HG03565 (cell line): ENCODE measurements around the gene KRTAP13-1.

Experiments
- ATAC-seq: cut with Tn5 transposase; IDR thresholded peaks from one replicate; pipeline ENCODE4 v1.9.1; 2021; ENCODE audit warnings: mild to moderate bottlenecking, moderate library complexity; ENCODE audit not compliant: unreplicated experiment

KRTAP13-1 gene, protein sequence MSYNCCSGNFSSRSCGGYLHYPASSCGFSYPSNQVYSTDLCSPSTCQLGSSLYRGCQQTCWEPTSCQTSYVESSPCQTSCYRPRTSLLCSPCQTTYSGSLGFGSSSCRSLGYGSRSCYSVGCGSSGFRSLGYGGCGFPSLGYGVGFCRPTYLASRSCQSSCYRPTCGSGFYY

DNA sequence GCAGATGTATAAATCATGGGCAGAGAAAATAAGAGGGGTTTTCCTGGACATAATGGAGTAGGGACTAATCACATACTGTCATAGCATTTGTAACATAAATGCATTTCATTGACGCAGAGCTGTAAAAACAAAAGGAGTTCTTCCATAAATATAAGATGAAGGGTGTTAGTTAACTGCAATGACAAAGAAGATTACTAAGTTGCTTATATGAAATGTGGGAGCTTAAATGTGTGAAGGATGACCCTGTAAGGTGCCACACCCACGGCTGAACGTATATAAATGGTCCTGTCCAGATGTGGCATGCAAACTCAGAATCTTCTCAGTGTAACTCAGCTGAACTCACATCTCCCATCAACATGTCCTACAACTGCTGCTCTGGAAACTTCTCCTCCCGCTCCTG lies at the start of gene KRTAP13-1:
TSS of gene KRTAP13-1 (plus strand) at position 301 of the 400 bp plus-strand sequence. CDS start at position 357, 56 bp downstream.
- ATAC-seq = no peak

DNA sequence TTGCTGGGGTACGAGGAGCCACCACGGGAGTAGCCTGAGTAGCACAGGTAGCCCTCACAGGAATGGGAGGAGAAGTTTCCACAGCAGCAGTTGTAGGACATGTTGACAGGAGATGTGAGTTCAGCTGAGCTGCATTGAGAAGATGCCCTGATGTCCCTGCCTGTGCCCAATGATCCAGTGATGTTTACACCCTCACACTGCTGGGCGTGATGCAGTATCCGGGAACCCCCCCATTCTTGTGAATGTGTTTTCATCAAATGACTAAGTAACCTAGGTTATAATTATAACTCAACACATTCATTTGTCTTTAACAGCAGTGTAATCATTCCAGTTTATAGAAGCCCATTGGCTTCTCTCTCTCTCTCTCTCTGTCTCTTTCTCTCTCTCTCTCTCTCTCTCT lies 47.3 kb upstream of the KRTAP13-1 start, which contains the start of gene KRTAP23-1:
TSS of gene KRTAP23-1 (minus strand) at position 101 of the 400 bp plus-strand sequence. CDS start at position 101, 0 bp downstream.
- no peak for ATAC-seq

DNA sequence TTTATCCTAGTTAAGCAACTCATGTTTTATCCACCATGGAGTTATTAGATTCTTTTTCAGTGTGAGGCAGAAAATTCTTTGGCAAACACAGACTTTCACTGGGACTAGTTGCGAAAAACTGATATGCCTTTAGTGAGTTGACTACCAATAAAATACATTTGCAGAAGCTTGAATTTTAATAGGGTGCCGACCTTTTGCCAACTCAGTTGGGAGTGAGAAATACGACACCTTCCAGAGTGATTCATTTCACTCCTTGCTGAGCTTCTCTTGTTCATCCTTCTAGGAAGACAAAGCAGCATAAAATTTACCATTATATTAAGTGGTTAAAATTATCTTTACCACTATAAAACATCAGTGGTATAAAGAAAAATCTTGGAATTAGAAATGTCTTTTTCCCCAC lies 46.3 kb upstream of the KRTAP13-1 start:
- ATAC-seq = no peak

DNA sequence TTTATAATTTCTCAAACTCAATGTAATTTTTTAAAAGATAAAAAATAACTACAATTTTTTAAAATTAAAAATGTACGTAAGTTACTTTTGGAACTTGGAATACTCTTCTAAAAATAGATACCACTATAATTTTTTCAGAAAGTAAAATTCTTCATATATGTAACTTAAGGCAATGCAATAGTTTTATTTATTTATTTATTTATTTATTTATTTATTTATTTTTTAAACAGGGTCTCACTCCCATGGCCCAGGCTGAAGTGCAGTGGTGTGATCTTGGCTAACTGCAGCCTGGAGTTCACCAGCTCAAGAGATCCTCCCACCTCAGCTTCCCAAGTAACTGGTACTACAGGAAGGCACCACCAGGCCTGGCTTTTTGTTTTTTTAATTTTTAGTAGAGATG lies 44.3 kb upstream of the KRTAP13-1 start:
- no peak for ATAC-seq

DNA sequence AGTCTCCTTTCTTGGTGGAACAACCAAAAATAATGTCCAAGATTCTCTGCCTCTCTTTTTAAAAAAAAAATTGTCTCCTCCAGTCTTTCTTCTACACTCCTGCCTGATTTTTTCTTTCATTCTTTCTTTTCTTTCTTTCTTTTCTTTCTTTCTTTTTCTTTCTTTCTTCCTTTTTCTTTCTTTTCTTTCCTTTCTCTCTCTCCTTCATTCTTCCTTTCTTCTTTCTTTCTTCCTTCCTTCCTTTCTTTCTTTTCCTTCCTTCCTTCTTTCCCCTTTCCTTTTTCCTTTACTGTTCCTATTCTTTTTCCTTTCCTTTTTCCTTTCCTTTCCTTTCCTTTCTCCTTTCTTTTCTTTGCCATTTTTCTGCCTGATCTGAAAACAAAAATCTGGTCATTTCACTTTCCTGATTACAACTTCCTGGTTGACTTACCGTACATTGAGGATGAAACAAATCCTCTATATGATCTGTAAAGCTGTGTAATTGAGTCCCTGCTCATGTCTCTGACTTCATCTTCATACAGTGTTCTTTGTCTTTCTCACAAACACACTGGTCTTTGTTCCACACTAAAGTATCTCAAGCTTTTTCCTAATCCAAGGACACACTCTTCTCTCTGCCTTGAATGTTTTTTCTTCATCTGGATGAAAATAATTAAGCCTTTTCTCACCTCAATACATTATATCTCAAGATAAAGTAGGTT lies 41.4 kb upstream of the KRTAP13-1 start:
- no peak for ATAC-seq

DNA sequence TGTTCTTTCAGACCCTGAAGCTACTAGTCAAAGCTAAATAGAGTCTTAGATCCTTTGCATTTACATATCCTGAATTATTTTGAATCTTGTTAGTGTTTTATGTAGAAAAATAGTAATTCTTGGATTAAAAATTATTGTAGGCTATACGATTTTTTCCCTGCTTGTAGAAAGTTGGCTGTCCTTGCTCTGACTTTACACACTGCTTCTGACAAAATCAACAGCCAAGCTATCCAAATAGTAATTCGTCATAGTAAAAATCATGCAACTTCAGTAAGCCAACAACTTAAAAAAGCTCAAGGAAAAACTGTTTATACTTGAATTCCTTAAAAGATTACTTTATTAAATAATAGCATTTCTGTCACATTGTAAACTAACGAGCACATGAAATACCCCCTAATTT lies 39.9 kb upstream of the KRTAP13-1 start:
- ATAC-seq = no peak

DNA sequence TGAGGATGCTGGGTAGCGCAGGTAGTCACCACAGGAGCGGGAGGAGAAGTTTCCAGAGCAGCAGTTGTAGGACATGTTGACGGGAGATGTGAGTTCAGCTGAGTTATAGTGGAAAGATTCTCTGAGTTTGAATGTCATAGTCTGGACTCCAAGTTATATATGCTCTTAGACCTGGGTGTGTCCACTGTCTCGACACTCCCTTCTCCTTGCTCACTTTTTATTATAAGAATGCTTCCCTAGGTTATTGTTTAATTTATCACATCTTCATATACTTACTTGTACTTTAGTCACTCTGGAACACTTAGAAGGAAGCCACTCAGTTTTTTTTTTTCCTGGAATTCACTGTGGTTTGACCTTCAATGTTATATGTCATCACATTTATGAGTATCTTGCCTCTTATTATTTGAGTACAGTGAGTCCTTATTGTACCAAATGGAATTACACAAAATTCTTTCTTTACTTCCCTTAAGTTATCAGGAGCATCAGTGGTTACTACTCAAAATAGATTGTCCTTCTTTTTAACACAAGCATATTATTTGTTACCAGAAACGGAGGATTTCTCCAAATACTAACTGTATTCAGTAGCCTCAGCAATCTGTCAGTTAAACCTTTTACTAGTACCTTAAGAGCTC lies 23.6 kb upstream of the KRTAP13-1 start, which contains the start of gene KRTAP13-2:
TSS of gene KRTAP13-2 (minus strand) at position 133 of the 632 bp plus-strand sequence. CDS start at position 75, 58 bp downstream.
- ATAC-seq = no peak

DNA sequence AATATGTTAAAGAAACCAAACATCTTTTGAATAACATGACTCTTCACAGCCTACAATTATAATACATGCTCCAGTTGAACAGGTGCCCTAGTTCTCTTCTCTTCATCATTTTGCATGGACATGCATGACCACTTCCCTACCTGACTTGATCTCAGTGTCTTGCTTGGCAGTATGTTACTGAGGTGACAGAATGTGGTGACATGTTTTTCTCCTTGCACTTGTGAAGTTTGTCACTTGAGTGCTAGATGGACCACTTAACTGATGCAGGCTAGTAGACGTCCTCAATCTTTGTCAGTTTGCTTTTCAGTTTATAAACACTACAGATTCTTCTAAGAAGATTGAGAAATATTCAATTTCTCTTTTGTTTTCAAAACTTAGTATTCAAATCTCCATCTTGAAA lies 13.6 kb upstream of the KRTAP13-1 start:
- no peak for ATAC-seq

DNA sequence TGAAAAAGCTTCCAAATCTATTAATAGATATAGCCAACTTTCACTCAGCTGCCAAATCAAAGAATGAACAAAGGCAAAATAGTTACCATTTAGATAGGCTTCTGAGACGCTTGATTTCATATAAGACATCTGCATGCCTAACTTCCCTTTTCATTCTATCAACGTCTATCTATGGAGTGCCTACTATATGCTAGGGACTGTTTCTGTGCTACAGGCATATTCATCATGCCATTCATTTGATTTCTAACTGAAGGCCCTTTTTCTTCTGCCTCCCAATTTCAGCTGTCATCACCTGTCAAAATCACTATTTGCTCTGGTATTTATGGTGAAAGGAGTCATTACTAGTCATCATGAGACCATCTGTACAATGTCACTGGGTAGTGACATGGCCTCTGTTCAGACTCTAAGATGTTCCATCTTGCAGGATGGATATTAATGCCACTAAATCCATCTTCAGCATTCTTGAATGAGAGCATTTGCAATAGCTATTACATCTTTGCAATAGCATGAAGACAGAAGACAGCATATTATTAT lies 4.3 kb upstream of the KRTAP13-1 start:
- ATAC-seq = no peak

DNA sequence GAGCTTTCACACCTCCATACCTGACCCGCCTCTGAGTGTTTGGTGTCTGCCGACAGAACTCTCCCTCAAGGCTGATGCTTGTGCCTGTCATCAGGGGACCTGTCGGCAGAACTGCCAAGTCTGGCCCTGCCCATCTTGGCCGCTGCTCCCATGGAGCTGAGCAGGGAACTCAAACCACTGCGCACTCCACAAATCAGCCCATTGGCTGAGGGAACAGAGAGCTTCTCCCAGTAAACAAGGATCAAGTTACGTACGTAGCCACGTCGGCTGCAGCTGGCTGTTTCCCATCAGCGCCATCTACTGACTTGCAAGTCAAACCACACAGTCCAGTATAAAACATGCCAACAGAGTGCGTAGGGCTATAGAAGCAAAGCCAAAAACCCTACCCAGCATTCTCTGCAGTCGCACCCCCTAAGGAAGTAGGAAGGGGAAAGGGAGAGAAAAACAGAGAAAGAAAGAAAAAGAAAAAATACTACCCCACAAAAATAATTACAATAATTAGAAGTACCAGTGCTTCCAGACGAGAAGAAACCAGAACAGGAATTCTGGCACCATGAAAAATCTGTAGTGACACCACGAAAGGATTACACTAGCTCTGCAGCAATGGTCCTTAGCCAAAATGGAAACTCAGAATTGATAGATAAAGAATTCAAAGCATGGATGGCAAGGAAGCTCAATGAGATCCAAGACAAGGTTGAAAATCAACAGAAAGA lies 13.1 kb downstream of the KRTAP13-1 start:
- no peak for ATAC-seq

DNA sequence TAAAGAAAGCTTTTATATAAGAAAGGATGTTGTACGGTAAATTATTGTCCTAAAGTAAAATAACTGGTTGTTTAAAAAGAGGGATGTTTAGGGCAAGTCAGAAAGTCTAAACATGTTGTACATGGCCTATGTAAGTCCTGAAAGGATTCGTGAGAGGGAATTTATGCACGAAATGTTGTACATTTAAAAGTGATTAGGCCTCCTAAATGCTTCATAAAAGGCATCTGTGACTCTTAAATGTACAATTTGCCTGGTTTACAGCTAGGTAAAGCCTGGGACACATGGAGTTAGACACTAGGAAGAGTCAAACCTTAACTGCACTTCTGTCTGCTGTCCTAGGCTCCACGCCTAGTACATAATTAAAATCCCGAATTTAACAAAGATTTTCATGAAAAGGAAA lies 20.2 kb downstream of the KRTAP13-1 start:
- ATAC-seq = no peak

DNA sequence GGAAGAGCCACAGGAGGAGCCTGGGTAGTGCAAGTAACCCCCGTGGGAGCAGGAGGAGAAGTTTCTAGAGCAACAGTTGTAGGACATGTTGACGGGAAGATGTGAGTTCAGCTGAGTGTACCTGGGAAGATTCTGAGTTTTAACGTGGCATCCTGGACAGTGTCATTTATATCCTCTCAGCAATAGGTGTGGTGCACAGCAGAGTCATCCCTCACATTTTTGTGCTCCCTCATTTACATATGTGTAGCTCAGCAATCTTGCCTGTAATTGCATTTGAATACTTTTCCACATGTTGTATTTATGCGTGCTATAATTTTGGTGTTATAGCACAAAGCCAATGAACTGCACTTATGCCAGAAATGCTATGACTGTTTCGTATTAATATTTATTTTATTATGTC lies 30.0 kb downstream of the KRTAP13-1 start, which contains the start of gene KRTAP13-3:
TSS of gene KRTAP13-3 (minus strand) at position 101 of the 400 bp plus-strand sequence. CDS start at position 87, 14 bp downstream.
- ATAC-seq = no peak

DNA sequence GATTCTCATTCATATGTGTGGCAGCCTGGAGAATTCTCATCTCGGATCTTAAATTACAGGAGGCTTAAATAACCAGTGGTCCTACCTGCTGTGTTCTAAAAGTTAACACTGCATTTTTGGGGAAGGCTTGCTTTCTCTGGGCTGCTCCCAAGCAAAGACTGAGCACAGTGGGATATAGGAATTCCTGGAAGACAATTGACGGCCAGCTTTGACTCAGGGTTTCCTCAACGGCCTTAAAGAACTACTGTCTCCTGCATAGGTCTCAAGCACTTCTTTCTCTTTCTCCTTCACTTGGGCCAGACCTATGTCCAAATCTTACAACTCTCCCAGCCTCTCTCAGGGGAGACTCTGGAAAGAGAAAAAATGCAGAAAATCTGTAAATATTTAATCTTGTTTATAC lies 30.9 kb downstream of the KRTAP13-1 start:
- ATAC-seq = no peak

DNA sequence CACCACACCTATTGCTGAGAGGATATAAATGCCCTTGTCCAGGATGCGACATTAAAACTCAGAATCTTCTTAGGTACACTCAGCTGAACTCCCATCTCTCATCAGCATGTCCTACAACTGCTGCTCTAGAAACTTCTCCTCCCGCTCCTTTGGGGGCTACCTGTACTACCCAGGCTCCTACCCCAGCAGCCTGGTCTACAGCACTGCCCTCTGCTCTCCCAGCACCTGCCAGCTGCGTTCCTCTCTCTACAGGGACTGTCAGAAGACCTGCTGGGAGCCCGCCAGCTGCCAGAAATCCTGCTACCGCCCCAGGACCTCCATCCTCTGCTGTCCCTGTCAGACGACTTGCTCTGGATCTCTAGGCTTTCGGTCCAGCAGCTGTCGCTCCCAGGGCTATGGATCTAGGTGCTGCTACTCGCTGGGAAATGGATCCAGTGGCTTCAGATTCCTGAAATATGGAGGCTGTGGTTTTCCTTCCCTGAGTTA lies 34.4 kb downstream of the KRTAP13-1 start, which contains the start of gene KRTAP13-4:
TSS of gene KRTAP13-4 (plus strand) at position 51 of the 486 bp plus-strand sequence. CDS start at position 107, 56 bp downstream.
- ATAC-seq = no peak

DNA sequence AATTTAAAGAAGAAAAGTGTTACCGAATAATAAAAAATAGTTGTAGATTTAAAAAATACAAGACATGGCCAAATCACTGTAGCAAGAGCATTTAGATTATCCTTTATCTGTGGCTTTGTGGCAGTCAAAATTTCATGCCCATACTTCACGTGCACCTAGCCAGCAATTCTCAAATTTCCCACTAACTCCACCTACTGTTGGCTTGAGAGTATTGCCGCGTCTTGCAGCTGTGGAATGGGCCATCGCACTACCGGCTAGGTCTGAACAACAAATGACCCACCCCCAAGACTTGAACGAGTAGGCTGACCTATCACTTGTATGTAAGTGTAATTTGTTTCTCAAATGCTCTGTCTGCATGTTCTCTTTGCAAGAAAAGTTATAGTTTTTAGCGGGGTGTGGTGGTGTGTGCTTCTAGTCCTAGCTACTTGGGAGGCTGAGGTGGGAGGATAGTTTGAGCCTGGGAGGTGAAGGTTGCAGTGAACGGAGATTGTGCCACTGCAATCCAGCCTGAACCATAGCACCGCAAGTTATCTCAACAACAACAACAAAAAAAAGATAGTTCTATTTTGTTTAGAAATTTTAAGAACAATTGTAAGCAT lies 38.3 kb downstream of the KRTAP13-1 start:
- no peak for ATAC-seq

DNA sequence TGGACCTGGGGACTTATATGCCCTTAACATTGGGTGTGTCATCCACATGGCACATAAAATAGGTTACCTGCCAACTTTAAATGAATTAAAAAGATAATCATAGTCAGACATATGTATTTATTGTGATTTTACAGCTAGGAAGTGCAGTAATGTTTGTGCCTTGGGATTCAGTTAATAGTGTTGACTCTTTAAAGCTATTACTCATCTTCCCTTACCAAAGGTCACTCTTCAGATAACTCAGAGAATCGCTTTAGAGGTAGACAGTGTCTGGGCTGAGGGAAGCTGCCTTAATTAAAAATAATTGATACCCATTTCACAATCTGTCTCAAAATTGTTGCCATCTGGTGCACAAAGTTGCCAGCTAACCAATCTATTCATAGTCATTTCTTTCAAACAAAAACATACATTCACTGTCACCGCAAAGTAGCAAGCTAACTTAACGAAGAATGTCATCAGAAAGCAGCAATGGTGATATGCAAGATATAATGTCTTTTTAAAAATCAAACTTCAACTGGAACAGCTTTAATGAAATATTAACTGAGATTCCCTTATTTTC lies 41.3 kb downstream of the KRTAP13-1 start:
- no peak for ATAC-seq

DNA sequence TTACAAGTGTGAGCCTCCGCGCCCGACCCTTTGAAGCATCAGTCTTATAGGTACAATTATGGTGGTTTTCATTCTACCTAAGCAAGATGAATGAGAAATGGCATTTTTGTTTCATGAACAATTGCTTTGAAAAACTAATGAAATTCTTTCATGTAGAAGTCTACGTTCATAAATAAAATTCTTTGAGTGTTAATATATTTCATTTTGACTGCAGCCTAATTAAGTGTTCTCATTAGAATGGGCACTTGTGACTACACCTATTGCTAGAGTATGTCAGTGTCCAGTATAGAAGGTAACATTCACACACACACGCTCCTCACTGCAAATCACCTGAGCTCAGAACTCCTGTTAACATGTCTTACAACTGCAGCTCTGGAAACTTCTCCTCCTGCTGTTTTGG lies 44.1 kb downstream of the KRTAP13-1 start, which contains the start of gene KRTAP15-1:
TSS of gene KRTAP15-1 (plus strand) at position 301 of the 400 bp plus-strand sequence. CDS start at position 354, 53 bp downstream.
- ATAC-seq = no peak

DNA sequence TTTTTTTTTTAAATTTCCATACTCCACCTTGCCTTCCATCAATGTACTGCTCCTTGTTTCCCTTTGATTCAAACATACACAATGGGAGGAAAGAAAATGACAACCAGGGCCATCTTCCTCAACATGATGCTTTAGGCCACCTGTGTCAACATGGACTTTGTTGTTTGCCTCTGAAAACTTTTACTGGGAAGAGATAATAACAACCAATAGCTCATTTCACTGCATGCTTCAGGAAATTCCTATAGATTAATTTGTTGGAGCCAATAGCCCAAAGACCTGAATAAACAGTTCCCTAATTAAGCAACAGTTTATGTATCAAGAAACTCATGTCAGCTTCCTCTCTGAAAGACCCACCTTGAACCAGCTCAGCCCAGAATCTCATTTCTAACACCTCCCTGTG lies 47.4 kb downstream of the KRTAP13-1 start:
- no peak for ATAC-seq

DNA sequence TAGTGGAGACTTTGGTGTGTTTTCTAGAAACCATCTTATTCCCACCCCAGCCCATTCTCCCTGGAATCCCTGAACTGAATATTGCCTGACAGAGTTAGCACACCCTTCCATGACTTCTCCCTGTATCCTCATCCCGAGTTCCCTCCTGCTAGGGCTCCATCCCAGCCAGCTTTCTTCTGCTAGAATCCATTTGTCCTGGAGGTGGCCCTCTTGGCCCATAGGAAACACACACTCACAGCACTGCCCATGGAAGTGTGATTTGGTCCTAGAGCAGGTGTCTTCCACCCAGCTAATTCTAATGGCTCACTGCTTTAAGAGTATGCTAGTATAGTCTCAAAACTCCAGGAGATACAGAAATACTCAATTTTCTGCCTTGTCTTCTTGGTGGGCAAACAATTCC lies 48.4 kb downstream of the KRTAP13-1 start:
- no peak for ATAC-seq
